Natural killer cell (primary cell): ENCODE results near the gene PANK4. TPM values are rescaled to one million over a fixed set of nuclear protein-coding genes. Genes with fewer than 3 reads are reported as not detected.
A peak's percentile ranks its signal among the peaks of the same experiment; 100 is the strongest.

Experiments
- ATAC-seq, 3 donors: fragments of 150-1000 bp in 2 of 3; fragments of 200-7000 bp in 1 of 3; cut with Tn5 transposase; 1 replicate in 1 of 3; 2 replicates in 2 of 3; pipeline ENCODE4 v1.10.0; 2021; ENCODE audit warnings: mild to moderate bottlenecking in 2 of 3, moderate library complexity in 2 of 3
- DNase-seq, 2 donors: peaks; one replicate each; pipeline versions ENCODE4 v3.0.0 to v3.0.0-alpha.2; 2013 to 2021; ENCODE audit warnings: mixed read lengths in 1 of 2
- H3K27ac ChIP-seq: one replicate; pipeline ENCODE4 v1.5.1; 2013; ENCODE audit warnings: mild to moderate bottlenecking, low read length
- H3K27me3 ChIP-seq: one replicate; pipeline ENCODE4 v1.6.1; 2013; ENCODE audit warnings: low read length; ENCODE audit not compliant: control insufficient read depth, insufficient read depth
- H3K36me3 ChIP-seq: one replicate; pipeline ENCODE4 v1.6.1; 2013; ENCODE audit warnings: low read length; ENCODE audit not compliant: control insufficient read depth, insufficient read depth
- H3K4me1 ChIP-seq: one replicate; pipeline ENCODE4 v1.6.1; 2013; ENCODE audit warnings: low read length; ENCODE audit not compliant: control insufficient read depth, insufficient read depth
- H3K4me3 ChIP-seq: one replicate; pipeline ENCODE4 v1.5.1; 2013; ENCODE audit warnings: low read length
- H3K9me3 ChIP-seq: one replicate; pipeline ENCODE4 v1.6.1; 2013; ENCODE audit warnings: low read length; ENCODE audit not compliant: control insufficient read depth, insufficient read depth
- H3K27ac Mint-ChIP-seq, 2 donors: one replicate each; pipeline ENCODE4 v1.8.0; 2022; ENCODE audit warnings: mild to moderate bottlenecking in 2 of 2, mixed read lengths in 2 of 2, moderate library complexity in 1 of 2
- H3K27me3 Mint-ChIP-seq, 2 donors: one replicate each; pipeline ENCODE4 v1.8.0; 2022; ENCODE audit warnings: low read depth in 2 of 2, mixed read lengths in 2 of 2
- H3K36me3 Mint-ChIP-seq: one replicate; pipeline ENCODE4 v1.8.0; 2022; ENCODE audit warnings: mixed read lengths
- H3K4me1 Mint-ChIP-seq, 2 donors: one replicate each; pipeline ENCODE4 v1.8.0; 2022; ENCODE audit warnings: mixed read lengths in 2 of 2
- H3K4me3 Mint-ChIP-seq: one replicate; pipeline ENCODE4 v1.8.0; 2022; ENCODE audit warnings: mild to moderate bottlenecking, moderate library complexity, mixed read lengths
- H3K9me3 Mint-ChIP-seq, 2 donors: one replicate each; pipeline ENCODE4 v1.8.0; 2022; ENCODE audit warnings: mixed read lengths in 2 of 2
- CTCF ChIP-seq: fragments of 200-600 bp; IDR thresholded peaks from one replicate; pipeline ENCODE4 v1.8.0; 2022; ENCODE audit warnings: antibody characterized with exemption
- WGBS: methylation state at CpG from one replicate; pipeline ENCODE4 v1.1.7; 2013; ENCODE audit warnings: missing lambda C conversion rate; ENCODE audit not compliant: insufficient coverage; 5-methylcytosine and 5-hydroxymethylcytosine counted together
- intact Hi-C: fragments of 100-400 bp; cut with micrococcal nuclease; formaldehyde crosslinking; loops from one replicate; pipeline ENCODE4 v1.14.2; 2022
- total RNA-seq, 4 donors: library from RNA; stranded (reverse); fragments of 120-200 nt in 1 of 4; gene quantifications; one replicate each; pipeline versions ENCODE4 v1.2.3 to v1.2.4, GENCODE V29; 2013 to 2022

PANK4 gene
- total RNA-seq, 3 donors from 2014 or later (not counting 1 experiment from before 2014, with no cell fraction given) = 48.2 to 75.7 (median 61.8) TPM

- Mint-ChIP-seq H3K36me3 (no peaks in the 10 kb centered on the region), H3K27me3 (peaks cover 0 to 13% of the 10 kb centered on the region in 2 donors), H3K9me3 (no peaks in the 10 kb centered on the region), H3K27ac (no peak overlapping the region), H3K4me3 (no peak overlapping the region), H3K4me1 (peaks cover 24 to 38% of the 10 kb centered on the region in 2 donors)
- Histone ChIP-seq H3K4me1 (peaks cover 69% of the 10 kb centered on the region), H3K27me3 (peaks cover 34% of the 10 kb centered on the region), H3K36me3 (peaks cover 3% of the 10 kb centered on the region), H3K27ac (no peak overlapping the region), H3K4me3 (no peak overlapping the region), H3K9me3 (no peaks in the 10 kb centered on the region)
- intact Hi-C loops = loop anchor here (5.0 kb wide), 1 partner anchor 60 kb away; the partner anchor contains the start of gene PRXL2B
- DNase-seq (no peak), ATAC-seq (no peak)
- no peak for TF ChIP-seq CTCF
- 99% methylated on average over 4 of the region's 4 CpGs for WGBS
These were observed 1.1 kb upstream of the PANK4 start for GRCh38 chr1:2527556-2527860.

- 46% methylated on average over 20 of the region's 20 CpGs for WGBS
- Histone ChIP-seq H3K36me3 (peaks cover 3% of the 10 kb centered on the region), H3K27me3 (peaks cover 30% of the 10 kb centered on the region), H3K27ac (peak overlapping the region; percentile 23), H3K4me3 (peak overlapping the region; percentile 46), H3K9me3 (no peaks in the 10 kb centered on the region), H3K4me1 (peaks cover 69% of the 10 kb centered on the region)
- peaks cover 0 to 13% of the 10 kb centered on the region in 2 donors for H3K27me3 Mint-ChIP-seq
- ATAC-seq = no peak
- intact Hi-C loops = loop anchor here (1.0 to 5.0 kb wide), 2 partner anchors 20 to 60 kb away; partner anchors contain the start of gene PRXL2B
- peak overlapping the region; percentile 89 to 93 for H3K27ac Mint-ChIP-seq
- H3K4me3 Mint-ChIP-seq = peak overlapping the region; percentile 97
- no peak for TF ChIP-seq CTCF
- no peaks in the 10 kb centered on the region for H3K9me3 Mint-ChIP-seq
- peak in 1 of 2 donors; percentile 61 for DNase-seq
- H3K36me3 Mint-ChIP-seq = no peaks in the 10 kb centered on the region
- peaks cover 24 to 40% of the 10 kb centered on the region in 2 donors for H3K4me1 Mint-ChIP-seq
These were observed 594 bp upstream of the PANK4 start for GRCh38 chr1:2526824-2527555.

- peak overlapping the region; percentile 62 for H3K27ac ChIP-seq
- H3K36me3 ChIP-seq = peaks cover 15% of the 10 kb centered on the region
- H3K27me3 Mint-ChIP-seq = peaks cover 0 to 9% of the 10 kb centered on the region in 2 donors
- H3K4me1 ChIP-seq = peaks cover 63% of the 10 kb centered on the region
- WGBS = 11% methylated on average over 20 of the region's 20 CpGs
- peaks cover 24 to 47% of the 10 kb centered on the region in 2 donors for H3K4me1 Mint-ChIP-seq
- H3K4me3 ChIP-seq = peak overlapping the region; percentile 72
- peak overlapping the region; percentile 97 for H3K4me3 Mint-ChIP-seq
- intact Hi-C loops = loop anchor here (5.0 kb wide), 1 partner anchor 62 kb away; the partner anchor contains the start of gene PRXL2B
- DNase-seq (no peak), ATAC-seq (no peak)
- H3K27ac Mint-ChIP-seq = peak overlapping the region; percentile 65 to 93
- no peak for TF ChIP-seq CTCF
- H3K9me3 ChIP-seq = no peaks in the 10 kb centered on the region
- H3K9me3 Mint-ChIP-seq = no peaks in the 10 kb centered on the region
- peaks cover 15% of the 10 kb centered on the region for H3K27me3 ChIP-seq
- H3K36me3 Mint-ChIP-seq = no peaks in the 10 kb centered on the region
These were observed 850 bp downstream of the PANK4 start for GRCh38 chr1:2525572-2525919.
